Fibroblast of pulmonary artery (primary cell): ENCODE measurements around the gene JUNB.

ENCODE experiments used
- DNase-seq: peaks from one replicate; pipeline ENCODE4 v3.0.0-alpha.2; 2010; ENCODE audit warnings: low read depth
- H3K4me3 ChIP-seq: replicated peaks from 2 replicates; pipeline ENCODE4 v1.5.1; 2011; ENCODE audit warnings: low read depth, mild to moderate bottlenecking, control low read depth, low read length, moderate library complexity
- CTCF ChIP-seq: IDR thresholded peaks from 2 replicates; pipeline ENCODE4 v1.5.1; 2011; ENCODE audit warnings: mild to moderate bottlenecking, control low read depth, low read length, inconsistent platforms; ENCODE audit errors: missing control alignments

Gene JUNB

GRCh38 chr19:12799742-12800465, 8.6 kb downstream of the JUNB start:
- no peak overlapping the region for H3K4me3 ChIP-seq

GRCh38 chr19:12800466-12800770, 9.1 kb downstream of the JUNB start:
- DNase-seq: no peak
- no peak for TF ChIP-seq CTCF
- H3K4me3 ChIP-seq: peak overlapping the region; percentile 86

More at GRCh38 chr19:12799742-12800465, 8.6 kb downstream of the JUNB start:
- no peak for TF ChIP-seq CTCF
- no peak for DNase-seq

- DNase-seq: no peak
- no peak for TF ChIP-seq CTCF
- peak overlapping the region; percentile 86 for H3K4me3 ChIP-seq
Measured at GRCh38 chr19:12800923-12801465, 9.7 kb downstream of the JUNB start.

GRCh38 chr19:12801466-12802266, 10.4 kb downstream of the JUNB start, which contains the start of the genes PRDX2 and THSD8:
Gene PRDX2, minus strand, starts transcription at chr19:12801800. Its CDS starts 539 bp downstream, at chr19:12801261.
Gene THSD8, plus strand, starts transcription at chr19:12802069. Its CDS starts 3 bp downstream, at chr19:12802072.
- TF ChIP-seq CTCF: no peak
- DNase-seq: peak; percentile 80
- peak within 1 kb of the TSS; percentile 86 for H3K4me3 ChIP-seq

GRCh38 chr19:12802267-12803106, 11.2 kb downstream of the JUNB start:
- TF ChIP-seq CTCF: peak; percentile 4
- peak; percentile 14 for DNase-seq

GRCh38 chr19:12804051-12804450, 12.8 kb downstream of the JUNB start:
- no peak for DNase-seq
- no peak for TF ChIP-seq CTCF
- H3K4me3 ChIP-seq: no peak overlapping the region

More at GRCh38 chr19:12802267-12803106, 11.2 kb downstream of the JUNB start:
- peak overlapping the region; percentile 86 for H3K4me3 ChIP-seq
